IPS-11a (cell line): ENCODE data around the gene FAT1.

Experiments
- H3K4me3 ChIP-seq: one replicate; pipeline ENCODE4 v1.5.1; 2013; ENCODE audit warnings: low read depth, low read length, control low read depth

FAT1 gene

GRCh38 chr4:186726426-186727168, 2.9 kb upstream of the FAT1 start:
- H3K4me3 ChIP-seq: peak overlapping the region; percentile 88

DNA sequence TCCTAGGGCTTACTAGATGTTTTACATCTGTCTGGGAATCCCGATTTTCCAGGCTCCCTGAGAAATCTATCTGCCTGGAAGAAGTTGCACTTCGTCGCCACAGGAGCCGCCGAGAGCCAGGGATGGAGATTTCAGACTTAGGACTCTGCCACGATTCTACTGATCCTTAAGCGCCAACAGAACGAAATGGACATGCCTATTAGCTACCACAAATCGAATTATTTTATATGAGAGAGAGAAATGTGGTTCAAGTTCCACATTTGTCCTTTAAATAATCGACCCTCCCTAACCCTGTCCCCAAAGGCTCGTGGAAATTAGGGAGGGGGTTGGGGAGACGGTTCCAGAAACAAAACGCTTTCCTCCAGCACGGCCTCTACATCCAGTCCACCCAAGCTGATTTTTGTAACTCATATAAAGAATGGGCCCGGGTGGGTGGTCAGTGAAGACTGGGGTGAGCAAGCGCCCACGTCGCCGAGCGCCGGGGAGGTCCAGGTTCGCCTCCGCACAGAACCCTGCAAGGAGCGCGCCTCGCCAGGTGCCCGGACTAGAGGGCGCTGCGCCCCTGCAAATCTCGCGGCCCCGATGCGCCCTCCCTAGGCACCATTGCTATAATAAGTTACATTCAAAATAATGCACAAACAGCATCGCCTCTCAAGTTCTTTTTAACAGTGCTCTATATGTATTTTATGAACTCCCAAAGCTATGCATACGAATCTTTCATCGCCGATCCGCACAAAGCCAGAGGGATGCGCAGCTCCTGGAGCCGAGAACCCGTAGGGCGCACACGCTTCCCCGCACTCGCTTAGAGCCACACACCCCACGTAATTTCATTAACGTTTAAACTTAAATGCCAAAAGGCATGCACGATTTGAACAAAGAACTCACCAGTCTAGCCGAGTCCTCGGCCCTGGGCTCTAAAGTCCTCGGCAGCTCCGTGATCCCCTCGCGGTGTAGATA, 2.1 kb upstream of the FAT1 start:
- H3K4me3 ChIP-seq: peak overlapping the region; percentile 88

- peak overlapping the region; percentile 88 for H3K4me3 ChIP-seq
These were observed 1.3 kb upstream of the FAT1 start for GRCh38 chr4:186724864-186725468.

DNA sequence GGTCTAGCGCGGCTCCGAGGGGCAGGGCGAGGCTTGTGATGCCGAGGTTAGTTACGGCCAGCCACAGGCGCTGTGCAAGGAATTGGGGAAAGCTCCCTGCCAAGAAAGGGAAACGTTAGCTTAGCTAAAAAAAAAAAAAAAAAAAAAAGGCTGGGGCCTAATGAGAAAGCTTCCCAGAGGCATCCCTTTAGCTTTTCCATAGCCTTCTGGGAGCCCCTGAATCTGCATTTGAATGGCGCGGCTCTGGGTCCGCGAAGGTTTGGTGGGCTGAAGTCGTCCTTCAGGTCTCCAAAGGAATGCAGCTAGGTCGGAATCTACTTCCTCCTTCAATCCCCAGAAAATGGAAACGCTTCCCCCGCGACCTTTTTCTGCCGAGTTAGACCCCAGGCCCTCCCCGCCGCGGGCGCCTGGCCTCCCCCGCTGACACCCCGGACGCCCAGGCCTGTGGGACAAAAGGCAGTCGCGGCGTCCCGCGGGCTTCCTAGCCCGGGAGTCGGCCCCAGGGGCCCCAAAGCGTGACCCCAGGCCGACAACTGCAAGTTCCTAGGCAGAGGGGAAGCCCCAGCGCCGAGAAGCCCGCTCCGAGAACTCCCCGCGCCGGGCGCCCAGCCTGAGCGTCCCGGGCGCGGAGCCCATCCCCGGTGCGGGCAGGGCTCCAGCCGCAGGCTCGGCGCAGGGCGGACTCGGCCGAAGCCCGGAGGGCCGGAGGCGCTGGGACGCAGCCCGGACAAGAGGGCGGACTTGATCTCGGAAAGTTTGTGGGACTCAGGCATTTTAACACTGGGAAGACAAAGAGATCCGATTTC, 605 bp upstream of the FAT1 start:
- H3K4me3 ChIP-seq: peak overlapping the region; percentile 88

DNA sequence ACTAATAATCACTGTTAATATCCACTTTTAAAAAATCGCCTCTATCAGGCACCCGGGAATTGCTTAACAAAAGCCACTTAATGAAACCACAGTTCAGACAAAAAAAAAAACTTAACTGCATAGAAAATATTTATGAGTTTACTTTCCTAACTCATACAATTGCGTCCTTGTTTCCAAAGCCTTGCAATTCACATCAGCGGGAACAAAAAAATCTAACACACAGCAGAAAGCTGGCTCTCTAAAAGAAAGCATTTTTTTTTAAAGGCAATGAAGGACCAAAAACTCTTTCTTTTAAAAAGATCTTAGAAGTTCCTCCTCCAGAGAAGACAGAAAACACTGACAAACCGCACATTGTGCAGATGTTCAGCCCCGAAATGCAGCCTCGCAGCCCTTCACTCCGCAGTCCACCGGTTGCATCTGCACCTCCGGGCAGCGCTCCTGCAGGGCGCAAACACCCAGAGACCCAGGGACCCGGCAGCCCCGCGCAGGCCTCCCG, 812 bp downstream of the FAT1 start:
- peak overlapping the region; percentile 88 for H3K4me3 ChIP-seq

- no peak overlapping the region for H3K4me3 ChIP-seq
These were observed 3.5 kb downstream of the FAT1 start for GRCh38 chr4:186719925-186720694.

GRCh38 chr4:186717556-186717955, 6.1 kb downstream of the FAT1 start:
- H3K4me3 ChIP-seq: no peak overlapping the region

GRCh38 chr4:186715077-186715476, 8.6 kb downstream of the FAT1 start:
- H3K4me3 ChIP-seq: no peak overlapping the region

GRCh38 chr4:186714006-186714675, 9.5 kb downstream of the FAT1 start:
- no peak overlapping the region for H3K4me3 ChIP-seq

GRCh38 chr4:186712690-186713089, 11.0 kb downstream of the FAT1 start:
- H3K4me3 ChIP-seq: no peak overlapping the region

DNA sequence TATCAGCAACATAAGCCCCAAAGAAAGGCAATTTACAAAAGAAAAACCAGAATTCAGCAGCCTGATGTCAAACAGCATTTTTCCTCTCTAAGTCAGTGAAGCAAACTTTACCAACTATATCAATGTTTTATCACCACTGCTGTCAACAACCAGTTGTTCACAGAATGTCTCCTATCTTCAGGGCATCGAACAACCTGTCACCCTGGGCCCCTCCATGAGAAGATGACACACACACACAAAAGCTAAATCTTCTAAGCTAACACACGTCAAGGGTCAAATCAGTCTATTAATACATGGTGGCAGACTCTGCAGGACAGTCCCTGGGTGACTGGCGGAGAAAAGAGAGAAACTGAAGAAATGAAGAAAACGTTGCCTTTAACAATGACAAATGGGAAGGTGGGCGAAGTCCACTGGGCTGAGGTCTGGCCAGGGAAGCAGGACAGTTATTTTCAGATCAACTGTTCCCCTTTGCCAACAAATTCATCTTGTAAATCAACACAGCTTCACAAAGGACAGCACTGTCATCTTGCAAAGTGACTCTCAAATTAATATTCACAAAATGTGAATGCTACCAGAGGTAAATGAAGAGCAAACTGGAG, 13.0 kb downstream of the FAT1 start:
- no peak overlapping the region for H3K4me3 ChIP-seq

- H3K4me3 ChIP-seq: no peak overlapping the region
These were observed 14.1 kb downstream of the FAT1 start for GRCh38 chr4:186709517-186709916.

DNA sequence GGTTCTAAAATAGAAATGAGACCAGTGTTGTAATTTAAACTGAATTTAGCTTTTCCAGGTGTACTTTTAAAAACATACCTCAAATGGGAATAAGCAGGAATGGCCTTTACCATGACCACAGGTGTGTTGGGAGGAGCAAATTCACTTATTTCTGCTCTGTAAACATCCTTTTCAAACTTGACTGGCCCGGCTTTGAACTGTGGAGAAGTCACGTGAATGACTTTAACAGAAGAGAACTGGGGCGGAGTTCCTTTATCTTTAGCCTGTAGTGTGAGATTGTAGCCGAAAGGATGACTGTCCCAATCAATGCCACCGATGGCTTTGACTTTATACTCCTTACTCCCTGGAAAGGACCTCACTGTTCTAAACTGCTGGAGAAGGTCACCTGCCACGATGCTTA, 15.1 kb downstream of the FAT1 start:
- no peak overlapping the region for H3K4me3 ChIP-seq

DNA sequence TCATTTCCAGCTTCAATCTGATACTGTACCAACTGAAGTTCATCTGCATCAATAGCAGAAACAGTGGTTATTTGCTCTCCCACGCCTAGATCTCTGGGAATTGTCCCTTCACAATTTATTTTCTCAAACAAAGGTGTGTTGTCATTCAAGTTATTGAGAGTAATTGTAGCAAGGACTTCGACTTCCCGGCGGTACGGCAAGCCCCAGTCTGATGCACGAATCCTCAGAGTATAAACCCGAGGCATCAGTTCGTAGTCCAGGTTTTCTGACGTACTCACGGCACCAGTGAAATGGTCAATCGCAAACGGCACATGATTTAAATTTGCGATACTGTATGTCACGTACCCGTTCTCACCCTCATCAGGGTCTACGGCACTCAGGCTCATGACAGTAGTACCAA, 15.7 kb downstream of the FAT1 start:
- H3K4me3 ChIP-seq: no peak overlapping the region

DNA sequence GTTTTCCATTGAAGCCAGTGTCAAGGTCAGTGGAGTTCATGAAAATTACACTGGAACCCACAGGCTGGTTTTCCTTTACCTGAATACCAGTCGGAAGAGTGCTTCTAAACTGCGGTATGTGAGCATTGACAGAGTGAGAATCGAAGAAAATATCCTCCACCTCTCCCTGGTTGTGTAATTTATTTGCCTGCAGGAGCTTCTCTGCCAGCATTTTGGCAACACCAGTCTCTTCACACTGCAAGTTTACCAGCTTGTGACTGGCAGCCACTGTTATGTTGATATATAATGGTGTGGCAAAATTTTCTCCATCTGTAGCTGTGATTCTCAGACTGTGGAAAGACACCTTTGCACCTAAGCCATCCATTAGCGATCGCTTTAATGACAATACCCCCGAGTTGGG, 16.1 kb downstream of the FAT1 start:
- no peak overlapping the region for H3K4me3 ChIP-seq

DNA sequence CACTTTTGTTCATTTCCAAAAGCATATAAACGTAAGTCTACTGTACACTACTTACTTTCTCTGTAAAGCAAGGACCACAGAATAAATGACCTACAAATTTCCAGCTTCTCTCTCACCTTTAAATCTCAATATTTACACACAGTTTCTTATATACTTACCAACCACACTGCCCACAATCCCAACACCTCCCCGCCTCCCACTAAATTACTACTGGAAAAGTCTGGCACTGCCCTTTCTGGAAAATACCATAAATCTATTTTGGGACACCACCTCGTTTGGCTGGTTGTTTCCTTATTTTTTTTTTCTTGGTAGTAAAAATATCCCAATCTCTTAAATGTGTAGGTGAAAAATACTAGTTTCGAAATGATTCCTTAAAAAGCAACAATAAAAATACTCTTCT, 19.6 kb downstream of the FAT1 start:
- no peak overlapping the region for H3K4me3 ChIP-seq

DNA sequence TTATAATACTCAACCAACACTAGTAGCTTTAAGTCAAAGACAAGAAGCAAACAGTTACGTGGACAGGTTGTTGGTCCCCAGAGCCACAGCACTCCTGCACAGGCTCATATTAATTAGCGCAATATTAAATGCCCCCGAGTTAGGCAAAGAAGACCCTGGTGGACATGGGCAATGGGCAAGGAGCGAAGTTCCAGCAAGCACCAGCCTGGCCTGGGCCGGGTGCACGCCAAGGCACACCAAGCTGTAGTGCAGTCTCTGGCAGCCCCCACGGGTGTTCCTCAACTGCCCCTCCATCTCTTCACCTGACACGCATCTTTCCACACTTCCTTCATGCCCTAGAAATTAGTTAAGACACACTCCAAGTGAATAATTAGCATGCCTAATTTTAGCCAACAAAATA, 20.1 kb downstream of the FAT1 start:
- no peak overlapping the region for H3K4me3 ChIP-seq

- H3K4me3 ChIP-seq: no peak overlapping the region
These were observed 20.7 kb downstream of the FAT1 start for GRCh38 chr4:186702940-186703339.

DNA sequence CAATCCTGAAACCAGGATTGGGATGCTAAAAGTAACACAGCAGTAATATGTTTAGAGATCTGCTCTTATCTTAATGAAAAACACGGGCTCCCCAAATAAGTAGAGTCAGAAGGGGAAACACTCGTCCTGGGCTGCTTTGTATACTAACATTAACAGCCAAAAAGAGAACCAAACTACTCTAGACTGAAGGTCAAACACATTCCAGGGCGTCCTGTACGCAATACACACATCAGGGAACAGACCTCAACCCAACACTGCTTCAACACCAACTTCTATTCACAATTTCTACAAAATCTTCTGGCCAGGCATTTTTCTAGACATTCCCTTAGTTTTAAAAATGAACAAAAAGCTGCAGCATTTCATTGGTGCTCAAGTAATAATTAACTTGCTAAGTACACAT, 21.4 kb downstream of the FAT1 start:
- no peak overlapping the region for H3K4me3 ChIP-seq
